Upper lobe of left lung (tissue), 6 donors: ENCODE results near the gene CEBPZOS. TPM values are rescaled to one million over a fixed set of nuclear protein-coding genes. Genes with fewer than 3 reads are reported as not detected.
A peak's percentile ranks its signal among the peaks of the same experiment; 100 is the strongest.

Experiments
- ATAC-seq, 2 donors: fragments of 200-7000 bp; cut with Tn5 transposase; one replicate each; pipeline ENCODE4 v1.9.1; 2022; ENCODE audit warnings: mild to moderate bottlenecking in 2 of 2, moderate library complexity in 2 of 2; ENCODE audit not compliant: low FRiP score in 2 of 2
- DNase-seq, 2 donors: peaks; one replicate each; pipeline ENCODE4 v3.0.0-alpha.2; 2019 to 2020
- H3K27ac ChIP-seq, 4 donors: fragments of 200-600 bp; sonication (generic); one replicate each; pipeline ENCODE4 v1.5.1; 2016 to 2019
- H3K27me3 ChIP-seq, 4 donors: fragments of 200-600 bp; sonication (generic); one replicate each; pipeline ENCODE4 v1.5.1; 2017 to 2019
- H3K36me3 ChIP-seq, 4 donors: fragments of 200-600 bp; sonication (generic); one replicate each; pipeline ENCODE4 v1.5.1; 2016 to 2019
- H3K4me1 ChIP-seq, 4 donors: fragments of 200-600 bp; sonication (generic); one replicate each; pipeline ENCODE4 v1.5.1; 2018 to 2019
- H3K4me3 ChIP-seq, 4 donors: fragments of 200-600 bp; sonication (generic); one replicate each; pipeline ENCODE4 v1.5.1; 2017 to 2019; ENCODE audit warnings: mild to moderate bottlenecking in 2 of 4, moderate library complexity in 1 of 4
- H3K9me3 ChIP-seq, 4 donors: fragments of 200-600 bp; sonication (generic); one replicate each; pipeline ENCODE4 v1.5.1; 2018 to 2019
- EP300 ChIP-seq, 4 donors: sonication (generic); formaldehyde crosslinking; IDR thresholded peaks; one replicate each; pipeline ENCODE4 v1.5.1; 2017; ENCODE audit warnings: antibody characterized with exemption in 4 of 4, control low read depth in 2 of 4
- POLR2A ChIP-seq, 4 donors: fragments of 450-650 bp; IDR thresholded peaks; one replicate each; pipeline ENCODE4 v1.5.1; 2016 to 2017; ENCODE audit warnings: antibody characterized with exemption in 4 of 4, mild to moderate bottlenecking in 2 of 4
- POLR2AphosphoS5 ChIP-seq, 2 donors: sonication (generic); formaldehyde crosslinking; IDR thresholded peaks; one replicate each; pipeline ENCODE4 v1.5.1; 2017; ENCODE audit warnings: antibody characterized with exemption in 2 of 2
- WGBS, 2 donors: methylation state at CpG; one replicate each; pipeline ENCODE4 v1.1.5; 2017 to 2018; 5-methylcytosine and 5-hydroxymethylcytosine counted together
- total RNA-seq, 6 donors: library from RNA; depleted of rRNA in 4 of 6; stranded (reverse); fragments of >200 nt in 4 of 6; gene quantifications; one replicate each; pipeline versions ENCODE4 v1.1.0 to v1.2.1, GENCODE V29; 2016 to 2021
- TF ChIP-seq, protein P1 (sequence below), 6 experiments: fragments of 450-650 bp in 4 of 6; fragments of 200-600 bp in 2 of 6; sonication (generic) in 2 of 6; IDR thresholded peaks; one replicate each; pipeline ENCODE4 v1.5.1; 2016 to 2019; ENCODE audit warnings: antibody characterized with exemption in 6 of 6
- donor health status: DM: no; HTN: no; CAD: no; lungs with moderate emphysema.
- donor health status: DM: no; HTN: yes; CAD: no; lungs with severe emphysema.

Gene CEBPZOS
- total RNA-seq, 6 donors from 2014 or later, result 6.9 to 32.3 (median 26.9) TPM

DNA sequence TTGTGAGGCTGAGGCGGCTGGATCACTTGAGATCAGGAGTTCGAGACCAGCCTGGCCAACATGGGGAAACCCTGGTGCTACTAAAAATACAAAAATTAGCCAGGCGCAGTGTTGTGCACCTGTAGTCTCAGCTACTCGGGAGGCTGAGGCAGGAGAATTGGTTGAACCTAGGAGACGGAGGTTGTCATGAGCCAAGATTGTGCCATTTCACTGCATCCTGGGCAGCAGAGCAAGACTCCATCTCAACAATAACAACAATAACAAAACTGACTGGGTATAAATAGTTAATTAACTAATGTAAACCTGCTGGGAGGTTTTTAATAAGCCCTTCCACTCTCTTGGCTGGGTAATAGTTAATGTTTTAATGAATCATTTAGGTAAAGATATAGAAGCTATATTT is 15.7 kb upstream of the CEBPZOS start:
- no peak for ATAC-seq
- TF ChIP-seq POLR2AphosphoS5 (IDR thresholded peaks at IDR 0.05) (no peak), POLR2A (IDR thresholded peaks at IDR 0.05) (no peak), EP300 (IDR thresholded peaks at IDR 0.05) (no peak)
- TF ChIP-seq, protein P1, sequence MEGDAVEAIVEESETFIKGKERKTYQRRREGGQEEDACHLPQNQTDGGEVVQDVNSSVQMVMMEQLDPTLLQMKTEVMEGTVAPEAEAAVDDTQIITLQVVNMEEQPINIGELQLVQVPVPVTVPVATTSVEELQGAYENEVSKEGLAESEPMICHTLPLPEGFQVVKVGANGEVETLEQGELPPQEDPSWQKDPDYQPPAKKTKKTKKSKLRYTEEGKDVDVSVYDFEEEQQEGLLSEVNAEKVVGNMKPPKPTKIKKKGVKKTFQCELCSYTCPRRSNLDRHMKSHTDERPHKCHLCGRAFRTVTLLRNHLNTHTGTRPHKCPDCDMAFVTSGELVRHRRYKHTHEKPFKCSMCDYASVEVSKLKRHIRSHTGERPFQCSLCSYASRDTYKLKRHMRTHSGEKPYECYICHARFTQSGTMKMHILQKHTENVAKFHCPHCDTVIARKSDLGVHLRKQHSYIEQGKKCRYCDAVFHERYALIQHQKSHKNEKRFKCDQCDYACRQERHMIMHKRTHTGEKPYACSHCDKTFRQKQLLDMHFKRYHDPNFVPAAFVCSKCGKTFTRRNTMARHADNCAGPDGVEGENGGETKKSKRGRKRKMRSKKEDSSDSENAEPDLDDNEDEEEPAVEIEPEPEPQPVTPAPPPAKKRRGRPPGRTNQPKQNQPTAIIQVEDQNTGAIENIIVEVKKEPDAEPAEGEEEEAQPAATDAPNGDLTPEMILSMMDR (IDR thresholded peaks at IDR 0.05), result no peak
- Histone ChIP-seq H3K4me1 (no peaks in the 10 kb centered on the region), H3K27me3 (no peaks in the 10 kb centered on the region), H3K9me3 (no peaks in the 10 kb centered on the region), H3K36me3 (no peaks in the 10 kb centered on the region), H3K27ac (no peak overlapping the region), H3K4me3 (no peak overlapping the region)
- no peak for DNase-seq
- 96% methylated on average over 5 of the region's 5 CpGs for WGBS, 2 donors

DNA sequence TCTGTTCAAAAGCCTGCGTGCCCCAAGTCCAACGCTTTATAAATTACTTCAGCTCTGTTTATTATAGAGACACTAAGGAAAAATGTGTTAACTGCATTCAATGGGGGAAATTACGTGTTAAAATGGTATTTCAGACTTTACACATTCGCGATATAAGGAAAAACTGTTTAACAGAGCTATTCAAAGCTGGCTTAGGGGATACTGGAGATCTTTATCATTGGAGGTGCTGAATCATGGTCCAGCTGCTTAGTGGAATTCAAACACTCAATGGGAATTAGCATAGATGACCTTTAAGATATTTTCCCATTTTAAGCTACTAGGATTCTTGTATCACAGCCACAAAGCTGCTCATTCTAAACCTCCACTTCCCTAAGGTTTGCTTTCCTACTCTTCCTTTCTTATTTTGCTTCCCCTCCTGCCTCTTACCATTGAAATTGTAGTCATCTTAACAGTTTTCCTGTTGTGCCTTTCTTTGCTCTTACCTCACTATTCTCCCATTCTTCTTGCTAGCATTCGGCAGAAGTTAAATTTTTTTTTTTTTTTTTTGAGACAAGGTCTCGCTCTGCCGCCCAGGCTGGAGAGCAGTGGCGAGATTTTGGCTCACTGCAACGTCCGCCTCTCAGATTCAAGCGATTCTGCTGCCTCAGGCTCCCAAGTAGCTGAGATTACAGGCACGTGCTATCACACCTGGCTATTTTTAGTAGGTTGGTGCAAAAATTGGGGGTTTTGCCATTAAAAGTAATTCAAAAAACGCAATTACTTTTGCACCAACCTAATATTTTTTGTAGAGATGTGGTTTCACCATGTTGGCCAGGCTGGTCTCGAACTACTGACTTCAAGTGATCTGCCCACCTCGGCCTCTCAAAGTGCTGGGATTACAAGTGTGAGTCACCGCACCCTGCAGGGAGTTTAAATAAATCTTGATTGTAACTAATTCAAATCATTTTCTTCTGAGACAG is 14.3 kb upstream of the CEBPZOS start:
- TF ChIP-seq POLR2AphosphoS5 (IDR thresholded peaks at IDR 0.05), result no peak
- TF ChIP-seq POLR2A (IDR thresholded peaks at IDR 0.05), result no peak
- TF ChIP-seq EP300 (IDR thresholded peaks at IDR 0.05), result no peak
- TF ChIP-seq, protein P1 (IDR thresholded peaks at IDR 0.05), result no peak
- ATAC-seq, result no peak
- WGBS, 2 donors, result 80 to 82% methylated on average over 17 of the region's 17 CpGs

DNA sequence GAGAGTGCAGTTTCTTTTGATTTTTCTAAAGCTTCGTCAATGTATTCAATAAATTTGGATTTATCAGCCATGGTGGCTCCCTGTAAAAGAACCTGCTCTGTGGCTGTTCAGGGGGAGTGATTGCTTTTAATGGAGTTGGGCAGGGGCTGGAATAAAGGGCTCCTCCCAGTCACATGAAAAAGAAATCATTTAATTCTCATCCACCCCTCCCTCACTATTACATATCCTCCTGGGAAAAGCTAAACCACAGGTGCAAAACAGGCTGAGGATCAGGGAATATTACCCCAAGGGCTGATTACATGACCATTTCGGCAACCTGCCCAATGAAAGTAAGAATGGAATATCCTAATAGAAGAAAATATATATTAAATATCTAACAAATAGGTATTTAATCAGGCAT is 7.7 kb upstream of the CEBPZOS start, which contains the start of gene SULT6B1:
SULT6B1 (minus strand) TSS at position 101 of the 400 bp plus-strand sequence; CDS start at position 71, 30 bp downstream.
- H3K36me3 ChIP-seq, result no peaks in the 10 kb centered on the region
- 95 to 96% methylated on average over 2 of the region's 2 CpGs for WGBS, 2 donors
- H3K4me1 ChIP-seq, result peaks cover 0 to 3% (median 0%) of the 10 kb centered on the region in 4 donors
- no peaks in the 10 kb centered on the region for H3K9me3 ChIP-seq
- DNase-seq (no peak), ATAC-seq (no peak)
- H3K27ac ChIP-seq, result peak within 1 kb of the TSS in 2 of 4 donors; percentile 34 to 80
- no peak within 1 kb of the TSS for H3K4me3 ChIP-seq
- no peak for TF ChIP-seq POLR2AphosphoS5 (IDR thresholded peaks at IDR 0.05)
- no peak for TF ChIP-seq POLR2A (IDR thresholded peaks at IDR 0.05)
- TF ChIP-seq EP300 (IDR thresholded peaks at IDR 0.05), result no peak
- H3K27me3 ChIP-seq, result no peaks in the 10 kb centered on the region

More for the DNA sequence above, 14.3 kb upstream of the CEBPZOS start:
- Histone ChIP-seq H3K4me1 (no peaks in the 10 kb centered on the region), H3K27me3 (no peaks in the 10 kb centered on the region), H3K4me3 (no peak overlapping the region), H3K9me3 (no peaks in the 10 kb centered on the region), H3K27ac (no peak overlapping the region), H3K36me3 (no peaks in the 10 kb centered on the region)
- DNase-seq, result no peak

DNA sequence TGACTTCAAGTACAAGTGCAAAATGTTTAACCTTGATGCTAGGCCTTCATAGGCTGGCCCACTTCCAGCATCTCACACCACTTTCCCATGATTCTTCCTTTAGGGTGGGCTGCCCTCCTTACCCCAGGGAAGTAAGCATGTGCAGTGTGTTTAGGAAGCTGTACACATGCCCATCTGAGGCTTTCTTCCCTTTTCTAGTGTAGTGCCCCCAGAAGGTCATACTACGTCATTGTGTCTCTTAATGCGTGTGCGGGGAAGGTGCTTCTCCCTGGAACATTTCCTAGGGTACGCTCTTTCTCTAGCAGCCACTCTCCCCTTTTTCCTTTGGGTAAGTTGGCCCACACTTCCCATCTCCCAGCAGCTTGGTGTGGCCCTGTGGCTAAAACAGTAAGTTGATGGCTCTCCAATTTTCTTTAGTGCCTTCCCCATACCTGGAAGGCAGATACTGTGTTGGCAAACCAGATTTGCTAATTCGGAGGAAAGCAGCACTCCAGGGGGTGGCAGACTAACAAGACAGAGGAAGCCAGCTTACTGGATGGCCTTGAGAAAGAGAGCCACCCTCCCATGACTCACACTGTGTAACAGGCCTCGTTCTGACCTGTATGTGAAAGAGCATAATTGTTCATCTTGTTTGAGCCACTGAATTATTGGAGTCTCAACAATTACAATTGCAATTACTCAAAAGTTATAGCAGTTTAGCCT is 6.7 kb upstream of the CEBPZOS start:
- peak overlapping the region in 3 of 4 donors; percentile 14 to 80 (median 34) for H3K27ac ChIP-seq
- peak; percentile 57 to 70 for ATAC-seq
- 69 to 76% methylated on average over 6 of the region's 6 CpGs for WGBS, 2 donors

More for the DNA sequence above, 6.7 kb upstream of the CEBPZOS start:
- Histone ChIP-seq H3K27me3 (no peaks in the 10 kb centered on the region), H3K9me3 (no peaks in the 10 kb centered on the region), H3K4me1 (peaks cover 0 to 3% (median 0%) of the 10 kb centered on the region in 4 donors), H3K4me3 (no peak overlapping the region), H3K36me3 (no peaks in the 10 kb centered on the region)
- no peak for TF ChIP-seq EP300 (IDR thresholded peaks at IDR 0.05)
- TF ChIP-seq, protein P1 (IDR thresholded peaks at IDR 0.05), result no peak
- TF ChIP-seq POLR2A (IDR thresholded peaks at IDR 0.05), result no peak
- TF ChIP-seq POLR2AphosphoS5 (IDR thresholded peaks at IDR 0.05), result no peak
- peak in 1 of 2 donors; percentile 60 for DNase-seq
